ENCODE data around the gene RSRC1. TPM values are rescaled to one million over a fixed set of nuclear protein-coding genes. Genes with fewer than 3 reads are reported as not detected.

RSRC1 gene
- total and polyA plus RNA-seq, 2 donors (not counting 1 experiment from before 2014, with no cell fraction given), result 4.5 to 54.6 TPM

GRCh38 chr3:158165730-158166129, 55.8 kb downstream of the RSRC1 start:
- no peak overlapping the region for H2AFZ ChIP-seq (ENCODE audit: insufficient read depth, low read depth, low read length, poor library complexity, severe bottlenecking)
- H3K79me2 ChIP-seq (ENCODE audit: control insufficient read depth, insufficient read depth, low read length), result no peaks in the 10 kb centered on the region
- no peak overlapping the region for H3K4me3 ChIP-seq (ENCODE audit: control extremely low read depth in 1 of 5, extremely low read depth in 1 of 5, insufficient read depth in 1 of 5, low read depth in 2 of 5, low read length in 4 of 5)
- no peaks in the 10 kb centered on the region for H4K20me1 ChIP-seq (ENCODE audit: control insufficient read depth, insufficient read depth, low read length, poor library complexity, severe bottlenecking)
- CTCF ChIA-PET, result no interaction called here
- H3K4me1 ChIP-seq (ENCODE audit: control insufficient read depth in 2 of 2, insufficient read depth in 2 of 2, low read length in 2 of 2), result no peaks in the 10 kb centered on the region
- no peak overlapping the region for H3K4me3 Mint-ChIP-seq
- POLR2A ChIA-PET, result no interaction called here
- DNase-seq (no peak), ATAC-seq (ENCODE audit: low read depth) (no peak)
- H3K4me2 ChIP-seq (replicated peaks; ENCODE audit: low read depth, low read length, poor library complexity, severe bottlenecking), result no peak overlapping the region
- no peak overlapping the region for H3K27ac ChIP-seq (ENCODE audit: low read length in 2 of 2)
- no peaks in the 10 kb centered on the region for H3K4me1 Mint-ChIP-seq
- H3K27me3 ChIP-seq (replicated peaks in 1 of 4; ENCODE audit: control extremely low read depth in 1 of 4, control insufficient read depth in 3 of 4, insufficient read depth in 4 of 4, low read length in 3 of 4), result no peaks in the 10 kb centered on the region
- H3K9ac ChIP-seq (ENCODE audit: low read length), result no peak overlapping the region
- H3K27me3 Mint-ChIP-seq, result no peaks in the 10 kb centered on the region
- intact Hi-C loops (cut with micrococcal nuclease), result no loop called here
- TF ChIP-seq CTCF (IDR thresholded peaks at IDR 0.05), result no peak
- TF ChIP-seq EZH2 (IDR thresholded peaks at IDR 0.05; ENCODE audit: borderline replicate concordance, insufficient read depth, low read depth, low read length, poor library complexity, severe bottlenecking), result no peak
- no peak overlapping the region for H3K27ac Mint-ChIP-seq
- no peaks in the 10 kb centered on the region for H3K36me3 ChIP-seq (replicated peaks in 1 of 2; ENCODE audit: control extremely low read depth in 1 of 2, control insufficient read depth in 1 of 2, extremely low read depth in 1 of 2, insufficient read depth in 2 of 2, low read length in 1 of 2)
- H3K9me3 Mint-ChIP-seq (ENCODE audit: insufficient read depth), result no peaks in the 10 kb centered on the region
- no peaks in the 10 kb centered on the region for H3K9me3 ChIP-seq (ENCODE audit: control extremely low read depth in 1 of 3, control insufficient read depth in 2 of 3, insufficient read depth in 1 of 3, low read length in 2 of 3)

GRCh38 chr3:158166223-158166622, 56.3 kb downstream of the RSRC1 start:
- Histone ChIP-seq H4K20me1 (ENCODE audit: control insufficient read depth, insufficient read depth, low read length, poor library complexity, severe bottlenecking) (no peaks in the 10 kb centered on the region), H3K4me2 (replicated peaks; ENCODE audit: low read depth, low read length, poor library complexity, severe bottlenecking) (no peak overlapping the region), H3K79me2 (ENCODE audit: control insufficient read depth, insufficient read depth, low read length) (no peaks in the 10 kb centered on the region), H3K9ac (ENCODE audit: low read length) (no peak overlapping the region), H3K27me3 (replicated peaks in 1 of 4; ENCODE audit: control extremely low read depth in 1 of 4, control insufficient read depth in 3 of 4, insufficient read depth in 4 of 4, low read length in 3 of 4) (no peaks in the 10 kb centered on the region), H3K4me1 (ENCODE audit: control insufficient read depth in 2 of 2, insufficient read depth in 2 of 2, low read length in 2 of 2) (no peaks in the 10 kb centered on the region), H3K9me3 (ENCODE audit: control extremely low read depth in 1 of 3, control insufficient read depth in 2 of 3, insufficient read depth in 1 of 3, low read length in 2 of 3) (no peaks in the 10 kb centered on the region), H3K36me3 (replicated peaks in 1 of 2; ENCODE audit: control extremely low read depth in 1 of 2, control insufficient read depth in 1 of 2, extremely low read depth in 1 of 2, insufficient read depth in 2 of 2, low read length in 1 of 2) (no peaks in the 10 kb centered on the region), H3K27ac (ENCODE audit: low read length in 2 of 2) (no peak overlapping the region), H3K4me3 (ENCODE audit: control extremely low read depth in 1 of 5, extremely low read depth in 1 of 5, insufficient read depth in 1 of 5, low read depth in 2 of 5, low read length in 4 of 5) (no peak overlapping the region), H2AFZ (ENCODE audit: insufficient read depth, low read depth, low read length, poor library complexity, severe bottlenecking) (no peak overlapping the region)
- no peaks in the 10 kb centered on the region for H3K9me3 Mint-ChIP-seq (ENCODE audit: insufficient read depth)
- no peak overlapping the region for H3K4me3 Mint-ChIP-seq
- no peaks in the 10 kb centered on the region for H3K27me3 Mint-ChIP-seq
- intact Hi-C loops (cut with micrococcal nuclease), result no loop called here
- no CpG with 5 or more reads among the region's 2 CpGs for WGBS (ENCODE audit: insufficient coverage)
- no peak overlapping the region for H3K27ac Mint-ChIP-seq
- CTCF ChIA-PET, result no interaction called here
- POLR2A ChIA-PET, result no interaction called here
- no peak for ATAC-seq (ENCODE audit: low read depth)
- TF ChIP-seq EZH2 (IDR thresholded peaks at IDR 0.05; ENCODE audit: borderline replicate concordance, insufficient read depth, low read depth, low read length, poor library complexity, severe bottlenecking), result no peak
- TF ChIP-seq CTCF (IDR thresholded peaks at IDR 0.05), result no peak
- H3K4me1 Mint-ChIP-seq, result no peaks in the 10 kb centered on the region
- DNase-seq, result no peak
